IMR-90 (cell line): ENCODE measurements around the gene ADGRL3. TPM values are rescaled to one million over a fixed set of nuclear protein-coding genes. Genes with fewer than 3 reads are reported as not detected.

Experiments
- ATAC-seq: fragments of 200-7000 bp; cut with Tn5 transposase; 2 replicates; pipeline ENCODE4 v1.9.1; 2020; ENCODE audit warnings: low read depth, mild to moderate bottlenecking, moderate library complexity
- BruUV-seq: library from RNA; stranded (reverse); fragments of 400-500 nt; replicated peaks from 2 replicates; lab custom pipeline; 2021; lab: Mats Ljungman, UMichigan
- CTCF ChIA-PET: fragments of 300-600 bp; formaldehyde crosslinking; extraction: SDS; loops from one replicate; lab custom pipeline; 2021; ENCODE audit warnings: antibody characterized with exemption; lab: Yijun Ruan, JAX
- POLR2A ChIA-PET: fragments of 300-600 bp; sonication (Branson Sonifier 250); formaldehyde crosslinking; loops from one replicate; lab custom pipeline; 2022; ENCODE audit warnings: antibody characterized with exemption; ENCODE audit not compliant: unreplicated experiment; lab: Charles Lee
- DNase-seq: peaks from one replicate; pipeline ENCODE4 v3.0.0; 2013
- H2AFZ ChIP-seq: replicated peaks from 2 replicates; pipeline ENCODE3; 2013; ENCODE audit warnings: low read length, mild to moderate bottlenecking; ENCODE audit not compliant: poor library complexity
- H2AK5ac ChIP-seq: 2 replicates; pipeline ENCODE4 v1.6.1; 2013; ENCODE audit warnings: low read depth, low read length, inconsistent platforms
- H2AK9ac ChIP-seq: replicated peaks from 2 replicates; pipeline ENCODE3; 2013; ENCODE audit warnings: mild to moderate bottlenecking, low read depth, low read length, moderate library complexity; ENCODE audit not compliant: poor library complexity
- H2BK120ac ChIP-seq: 2 replicates; pipeline ENCODE4 v1.6.1; 2013; ENCODE audit warnings: low read depth, low read length, inconsistent platforms
- H2BK15ac ChIP-seq: 3 replicates; pipeline ENCODE4 v1.6.1; 2013; ENCODE audit warnings: low read depth, low read length, inconsistent platforms
- H2BK20ac ChIP-seq: 2 replicates; pipeline ENCODE4 v1.6.1; 2013; ENCODE audit warnings: low read depth, mild to moderate bottlenecking, inconsistent platforms, low read length, moderate library complexity
- H2BK5ac ChIP-seq: 2 replicates; pipeline ENCODE4 v1.6.1; 2013; ENCODE audit warnings: mild to moderate bottlenecking, low read depth, low read length, inconsistent platforms; ENCODE audit not compliant: poor library complexity, severe bottlenecking
- H3K14ac ChIP-seq: replicated peaks from 2 replicates; pipeline ENCODE4 v1.6.1; 2013; ENCODE audit warnings: low read depth, low read length, inconsistent platforms
- H3K18ac ChIP-seq: 2 replicates; pipeline ENCODE4 v1.6.1; 2013; ENCODE audit warnings: low read depth, low read length, control low read depth
- H3K23ac ChIP-seq: 2 replicates; pipeline ENCODE4 v1.6.1; 2013; ENCODE audit warnings: low read depth, low read length, inconsistent platforms
- H3K27ac ChIP-seq: 2 replicates; pipeline ENCODE4 v1.5.1; 2013; ENCODE audit warnings: mild to moderate bottlenecking, control low read depth, low read length; ENCODE audit not compliant: insufficient read depth
- H3K27me3 ChIP-seq: 2 replicates; pipeline ENCODE4 v1.6.1; 2013; ENCODE audit warnings: low read length; ENCODE audit not compliant: control insufficient read depth, insufficient read depth
- H3K36me3 ChIP-seq: 2 replicates; pipeline ENCODE4 v1.6.1; 2013; ENCODE audit warnings: low read length, mixed read lengths; ENCODE audit not compliant: control insufficient read depth, insufficient read depth
- H3K4ac ChIP-seq: 2 replicates; pipeline ENCODE4 v1.6.1; 2013; ENCODE audit warnings: low read depth, low read length, inconsistent platforms
- H3K4me1 ChIP-seq: 2 replicates; pipeline ENCODE4 v1.6.1; 2013; ENCODE audit warnings: low read length, mixed read lengths; ENCODE audit not compliant: control insufficient read depth, insufficient read depth
- H3K4me2 ChIP-seq: 2 replicates; pipeline ENCODE4 v1.6.1; 2013; ENCODE audit warnings: low read depth, mild to moderate bottlenecking, control low read depth, low read length, moderate library complexity
- H3K4me3 ChIP-seq: 2 replicates; pipeline ENCODE4 v1.5.1; 2013; ENCODE audit warnings: low read depth, mild to moderate bottlenecking, control low read depth, low read length, moderate library complexity; ENCODE audit not compliant: insufficient read depth
- H3K56ac ChIP-seq: 2 replicates; pipeline ENCODE4 v1.6.1; 2013; ENCODE audit warnings: low read length, inconsistent platforms; ENCODE audit not compliant: insufficient read depth; ENCODE audit errors: extremely low read depth
- H3K79me1 ChIP-seq, 2 experiments: 2 replicates each; pipeline ENCODE4 v1.6.1; 2013; ENCODE audit warnings: low read length in 2 of 2, inconsistent platforms in 1 of 2, low read depth in 1 of 2
- H3K9ac ChIP-seq: 2 replicates; pipeline ENCODE4 v1.6.1; 2013; ENCODE audit warnings: low read depth, low read length, control low read depth
- H3K9me1 ChIP-seq: 2 replicates; pipeline ENCODE4 v1.6.1; 2013; ENCODE audit warnings: low read length, inconsistent platforms; ENCODE audit not compliant: insufficient read depth
- H3K9me3 ChIP-seq: 2 replicates; pipeline ENCODE4 v1.6.1; 2013; ENCODE audit warnings: low read length; ENCODE audit not compliant: control insufficient read depth, insufficient read depth
- H4K20me1 ChIP-seq: 2 replicates; pipeline ENCODE4 v1.6.1; 2013; ENCODE audit warnings: low read length, inconsistent platforms; ENCODE audit not compliant: insufficient read depth
- H4K5ac ChIP-seq: 2 replicates; pipeline ENCODE4 v1.6.1; 2013; ENCODE audit warnings: mild to moderate bottlenecking, low read depth, low read length, control low read depth
- H4K8ac ChIP-seq, 2 experiments: 2 replicates each; pipeline ENCODE4 v1.6.1; 2013; ENCODE audit warnings: low read depth in 2 of 2, low read length in 2 of 2, control low read depth in 1 of 2, inconsistent platforms in 1 of 2
- H4K91ac ChIP-seq: 2 replicates; pipeline ENCODE4 v1.6.1; 2013; ENCODE audit warnings: low read depth, low read length, inconsistent platforms; ENCODE audit not compliant: insufficient read depth
- BHLHE40 ChIP-seq: fragments of 150-350 bp; IDR thresholded peaks from 2 replicates; pipeline ENCODE4 v1.6.1; 2016; ENCODE audit warnings: mild to moderate bottlenecking, low read depth, low read length
- CEBPB ChIP-seq: IDR thresholded peaks from 2 replicates; pipeline ENCODE4 v1.6.1; 2012; ENCODE audit warnings: low read depth, low read length, improper control_type of control experiment
- CHD1 ChIP-seq: IDR thresholded peaks from 2 replicates; pipeline ENCODE4 v1.6.1; 2012; ENCODE audit warnings: low read depth, low read length, improper control_type of control experiment
- FOS ChIP-seq: fragments of 150-350 bp; IDR thresholded peaks from 2 replicates; pipeline ENCODE4 v1.6.1; 2016; ENCODE audit warnings: low read depth, low read length
- MAFK ChIP-seq: IDR thresholded peaks from 2 replicates; pipeline ENCODE4 v1.6.1; 2012; ENCODE audit warnings: low read depth, low read length, improper control_type of control experiment
- MAZ ChIP-seq: IDR thresholded peaks from 2 replicates; pipeline ENCODE4 v1.6.1; 2012; ENCODE audit warnings: low read depth, mild to moderate bottlenecking, low read length, improper control_type of control experiment, moderate library complexity, borderline replicate concordance
- NFE2L2 ChIP-seq: fragments of 150-350 bp; IDR thresholded peaks from 2 replicates; pipeline ENCODE4 v1.6.1; 2016; ENCODE audit warnings: low read depth, mild to moderate bottlenecking, low read length
- POLR2A ChIP-seq: IDR thresholded peaks from 2 replicates; pipeline ENCODE4 v1.6.1; 2012; ENCODE audit warnings: mild to moderate bottlenecking, low read depth, low read length
- RAD21 ChIP-seq: IDR thresholded peaks from 2 replicates; pipeline ENCODE4 v1.6.1; 2012; ENCODE audit warnings: low read length, improper control_type of control experiment
- WGBS, 2 experiments: methylation state at CpG; one replicate each; pipeline versions ENCODE4 v1.1.5 to v1.1.7; 2013; ENCODE audit warnings: missing lambda C conversion rate in 2 of 2; ENCODE audit not compliant: insufficient read length in 1 of 2; ENCODE audit errors: extremely low coverage in 2 of 2; 5-methylcytosine and 5-hydroxymethylcytosine counted together
- dilution Hi-C: fragments of 300-500 bp; cut with HindIII; formaldehyde crosslinking; loops from one replicate; pipeline ENCODE4 v1.14.3; 2018; ENCODE audit warnings: low sequenced_read_pairs; ENCODE audit not compliant: unreplicated experiment
- in situ Hi-C: fragments of 300-500 bp; cut with MboI; formaldehyde crosslinking; loops from 3 replicates; pipeline ENCODE4 v1.14.3; 2019; ENCODE audit warnings: low sequenced_read_pairs, inconsistent platforms, mixed read lengths
- intact Hi-C: fragments of 100-400 bp; cut with micrococcal nuclease; formaldehyde crosslinking; loops from 2 replicates; pipeline ENCODE4 v1.10.0; 2022
- polyA plus RNA-seq, 3 experiments: library from polyadenylated mRNA; depleted of rRNA; stranded (reverse); fragments of >200 nt; gene quantifications; 2 replicates each; pipeline ENCODE4 v1.2.3, GENCODE V29; 2012; ENCODE audit warnings: low replicate concordance in 1 of 3
- total RNA-seq: library from RNA; depleted of rRNA; stranded (reverse); fragments of >200 nt; gene quantifications from 2 replicates; pipeline ENCODE4 v1.2.3, GENCODE V29; 2012
- TF ChIP-seq, protein P1 (sequence below): fragments of 150-350 bp; IDR thresholded peaks from 2 replicates; pipeline ENCODE4 v1.6.1; 2016; ENCODE audit warnings: low read depth, mild to moderate bottlenecking, low read length, moderate library complexity, borderline replicate concordance
- TF ChIP-seq, protein P2 (sequence below): fragments of 150-350 bp; IDR thresholded peaks from 2 replicates; pipeline ENCODE4 v1.6.1; 2017; ENCODE audit warnings: mild to moderate bottlenecking, antibody characterized with exemption, low read length, low read depth

Gene ADGRL3
- total and polyA plus RNA-seq, 2 of the 4 experiments (the other 2 are of a cell fraction): 0.46 to 2.5 TPM

DNA sequence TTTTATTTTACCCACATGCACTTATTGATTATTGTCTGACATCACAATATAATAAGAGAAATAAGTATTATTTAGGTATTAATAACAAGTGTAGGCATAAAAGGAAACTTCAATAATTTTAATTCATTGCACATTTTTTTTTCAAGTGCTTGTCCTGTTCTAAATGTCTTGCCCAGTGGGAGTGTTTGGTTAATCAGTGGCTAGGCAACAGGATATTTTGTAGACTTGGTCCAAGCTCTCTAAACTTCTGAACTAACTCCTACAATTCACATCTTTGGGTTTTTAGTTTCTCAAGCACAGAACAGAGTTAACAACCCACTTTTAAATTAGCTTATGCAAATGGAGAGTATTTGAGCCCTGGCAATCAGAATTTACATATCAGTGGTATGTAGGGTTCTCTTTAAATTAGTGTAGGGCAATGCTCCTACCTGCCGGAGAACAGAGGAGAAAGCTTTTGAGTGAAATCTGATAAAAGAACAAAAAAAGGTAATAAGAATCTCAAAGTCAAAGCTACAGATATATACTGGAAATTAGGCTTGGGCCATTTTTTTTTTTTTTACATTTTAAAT lies 353.5 kb downstream of the ADGRL3 start:
- H3K9ac ChIP-seq: no peak overlapping the region
- CTCF ChIA-PET: interaction anchor here (0.6 kb wide), 1 partner anchor 45 kb away, joined by 5 read pairs; no protein-coding TSS in a partner anchor

More for the DNA sequence above, 353.5 kb downstream of the ADGRL3 start:
- WGBS, 2 experiments: no CpG with 5 or more reads among the region's 1 CpG
- ATAC-seq (no peak), DNase-seq (no peak)
- Histone ChIP-seq H2AK9ac (no peak overlapping the region), H2AFZ (no peak overlapping the region), H4K20me1 (no peaks in the 10 kb centered on the region), H3K14ac (no peak overlapping the region), H2BK15ac (no peak overlapping the region), H3K9me1 (no peaks in the 10 kb centered on the region; the same call in 1 of the 2 replicates), H3K18ac (no peak overlapping the region), H3K23ac (no peak overlapping the region), H4K5ac (no peak overlapping the region), H3K4me3 (no peak overlapping the region), H4K91ac (no peak overlapping the region), H3K27ac (no peak overlapping the region), H2AK5ac (no peak overlapping the region), H3K4me2 (no peak overlapping the region), H3K9me3 (no peaks in the 10 kb centered on the region), H3K56ac (no peak overlapping the region), H3K36me3 (no peaks in the 10 kb centered on the region), H2BK120ac (no peak overlapping the region), H4K8ac (no peak overlapping the region), H2BK20ac (no peak overlapping the region), H3K4me1 (no peaks in the 10 kb centered on the region), H3K4ac (no peak overlapping the region), H3K27me3 (no peaks in the 10 kb centered on the region), H3K79me1 (no peaks in the 10 kb centered on the region), H2BK5ac (no peak overlapping the region)
- no peak for TF ChIP-seq FOS
- no peak for TF ChIP-seq CEBPB
- TF ChIP-seq, protein P1, sequence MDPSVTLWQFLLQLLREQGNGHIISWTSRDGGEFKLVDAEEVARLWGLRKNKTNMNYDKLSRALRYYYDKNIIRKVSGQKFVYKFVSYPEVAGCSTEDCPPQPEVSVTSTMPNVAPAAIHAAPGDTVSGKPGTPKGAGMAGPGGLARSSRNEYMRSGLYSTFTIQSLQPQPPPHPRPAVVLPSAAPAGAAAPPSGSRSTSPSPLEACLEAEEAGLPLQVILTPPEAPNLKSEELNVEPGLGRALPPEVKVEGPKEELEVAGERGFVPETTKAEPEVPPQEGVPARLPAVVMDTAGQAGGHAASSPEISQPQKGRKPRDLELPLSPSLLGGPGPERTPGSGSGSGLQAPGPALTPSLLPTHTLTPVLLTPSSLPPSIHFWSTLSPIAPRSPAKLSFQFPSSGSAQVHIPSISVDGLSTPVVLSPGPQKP: no peak
- TF ChIP-seq MAFK: no peak
- TF ChIP-seq, protein P2, sequence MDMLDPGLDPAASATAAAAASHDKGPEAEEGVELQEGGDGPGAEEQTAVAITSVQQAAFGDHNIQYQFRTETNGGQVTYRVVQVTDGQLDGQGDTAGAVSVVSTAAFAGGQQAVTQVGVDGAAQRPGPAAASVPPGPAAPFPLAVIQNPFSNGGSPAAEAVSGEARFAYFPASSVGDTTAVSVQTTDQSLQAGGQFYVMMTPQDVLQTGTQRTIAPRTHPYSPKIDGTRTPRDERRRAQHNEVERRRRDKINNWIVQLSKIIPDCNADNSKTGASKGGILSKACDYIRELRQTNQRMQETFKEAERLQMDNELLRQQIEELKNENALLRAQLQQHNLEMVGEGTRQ: no peak
- TF ChIP-seq RAD21: no peak
- TF ChIP-seq NFE2L2: no peak
- no peak for TF ChIP-seq BHLHE40
- no peak for TF ChIP-seq MAZ
- TF ChIP-seq POLR2A: no peak
- no peak for TF ChIP-seq CHD1
- dilution Hi-C loops: no loop called here
- POLR2A ChIA-PET: no interaction called here
- BruUV-seq: no TSS peak
- intact Hi-C loops: no loop called here
- in situ Hi-C loops: no loop called here
